HG02571 (cell line): Measurements from ENCODE around the gene MPP2.
"Not testable (repeated sequence)": the region's sequence is repeated elsewhere in the genome, so short reads cannot be mapped to it uniquely, and the experiment has no call there.

Experiments used
- ATAC-seq: cut with Tn5 transposase; IDR thresholded peaks from one replicate; pipeline ENCODE4 v1.9.1; 2021; ENCODE audit warnings: mild to moderate bottlenecking, moderate library complexity; ENCODE audit not compliant: unreplicated experiment

MPP2 gene

GRCh38 chr17:43907425-43907981 is at the start of gene MPP2:
Gene MPP2, minus strand, starts transcription at chr17:43907536. Its CDS starts 3,076 bp downstream, at chr17:43904460.
- no peak for ATAC-seq

- no peak for ATAC-seq
Measured at GRCh38 chr17:43956222-43956621, 48.9 kb upstream of the MPP2 start.

- no peak for ATAC-seq
Measured at GRCh38 chr17:43953746-43954145, 46.4 kb upstream of the MPP2 start, which contains the start of gene PYY. Gene PYY, minus strand, starts transcription at chr17:43953940. Its CDS starts 457 bp downstream, at chr17:43953483.

GRCh38 chr17:43952724-43953666 is 45.7 kb upstream of the MPP2 start:
- no peak for ATAC-seq

- ATAC-seq = no peak
Measured at GRCh38 chr17:43952351-43952723, 45.0 kb upstream of the MPP2 start.

GRCh38 chr17:43951750-43952149 is 44.4 kb upstream of the MPP2 start:
- ATAC-seq = no peak

- ATAC-seq = no peak
Measured at GRCh38 chr17:43950554-43950953, 43.2 kb upstream of the MPP2 start.

GRCh38 chr17:43949781-43950180 is 42.4 kb upstream of the MPP2 start:
- ATAC-seq = no peak

- ATAC-seq = no peak
Measured at GRCh38 chr17:43946781-43947180, 39.4 kb upstream of the MPP2 start.

- ATAC-seq = no peak
Measured at GRCh38 chr17:43945074-43945829, 37.9 kb upstream of the MPP2 start.

- ATAC-seq = no peak
Measured at GRCh38 chr17:43942051-43942685, 34.8 kb upstream of the MPP2 start, which contains the start of gene PPY. Gene PPY, minus strand, starts transcription at chr17:43942476. Its CDS starts 822 bp downstream, at chr17:43941654.

- no peak for ATAC-seq
Measured at GRCh38 chr17:43940630-43941029, 33.3 kb upstream of the MPP2 start.

GRCh38 chr17:43939886-43940285 is 32.5 kb upstream of the MPP2 start:
- ATAC-seq = no peak

GRCh38 chr17:43939452-43939851 is 32.1 kb upstream of the MPP2 start:
- not testable (repeated sequence) for ATAC-seq

- no peak for ATAC-seq
Measured at GRCh38 chr17:43938838-43939182, 31.5 kb upstream of the MPP2 start.

- no peak for ATAC-seq
Measured at GRCh38 chr17:43936434-43936833, 29.1 kb upstream of the MPP2 start.

- ATAC-seq = no peak
Measured at GRCh38 chr17:43935926-43936261, 28.6 kb upstream of the MPP2 start.

- ATAC-seq = no peak
Measured at GRCh38 chr17:43935204-43935925, 28.0 kb upstream of the MPP2 start.

GRCh38 chr17:43932923-43933322 is 25.6 kb upstream of the MPP2 start:
- ATAC-seq = no peak

GRCh38 chr17:43932357-43932756 is 25.0 kb upstream of the MPP2 start:
- no peak for ATAC-seq
